ENCODE measurements around the gene ZNF143. TPM values are rescaled to one million over a fixed set of nuclear protein-coding genes. Genes with fewer than 3 reads are reported as not detected.
A peak's percentile ranks its signal among the peaks of the same experiment; 100 is the strongest.
"Not testable (repeated sequence)": the region's sequence is repeated elsewhere in the genome, so short reads cannot be mapped to it uniquely, and the experiment has no call there.

Gene ZNF143
- total RNA-seq, 1 donor from 2014 or later, result 7.0 TPM

DNA sequence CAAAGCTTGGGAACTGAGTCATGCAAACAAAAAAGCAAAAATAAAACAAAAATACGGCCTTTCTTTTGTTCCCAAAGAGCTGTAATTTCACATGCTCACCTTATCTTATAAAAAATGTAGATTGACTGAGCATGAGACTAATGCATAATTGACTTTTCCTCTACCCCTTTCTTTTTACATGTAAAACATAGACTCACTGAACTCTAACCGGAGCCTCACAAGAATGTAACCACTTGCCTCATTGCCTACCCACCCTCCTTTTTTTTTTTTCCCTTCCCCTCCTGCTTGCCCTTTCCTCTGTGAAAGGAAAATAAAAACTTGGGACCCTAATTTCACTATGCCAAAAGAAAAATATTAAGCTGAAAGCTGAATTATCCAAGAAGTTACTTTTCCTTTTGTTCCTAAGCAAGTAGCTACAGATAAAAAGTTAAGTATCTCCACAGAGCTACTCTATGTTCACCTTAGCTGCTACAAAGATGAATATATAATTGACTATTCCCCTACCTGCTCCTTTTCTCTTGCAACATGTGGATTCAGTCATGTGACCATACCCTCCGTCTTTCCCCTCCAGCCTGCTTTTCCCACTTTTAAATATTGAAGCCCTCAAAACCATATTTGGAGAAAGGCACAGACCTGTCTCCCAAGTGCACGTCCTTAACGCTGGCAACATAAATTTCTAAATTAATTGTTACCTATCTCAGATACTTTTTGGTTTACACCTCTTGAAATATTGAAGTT, 73.1 kb downstream of the ZNF143 start:
- ATAC-seq (no peak), DNase-seq (ENCODE audit: low spot score) (no peak)

- peak; percentile 98 for ATAC-seq
Measured at GRCh38 chr11:9535189-9535781, 74.5 kb downstream of the ZNF143 start.

GRCh38 chr11:9538548-9538947, 77.7 kb downstream of the ZNF143 start:
- DNase-seq (ENCODE audit: low spot score) (no peak), ATAC-seq (no peak)

More at GRCh38 chr11:9535189-9535781, 74.5 kb downstream of the ZNF143 start:
- peak; percentile 76 for DNase-seq (ENCODE audit: low spot score)

GRCh38 chr11:9549216-9549615, 88.4 kb downstream of the ZNF143 start:
- DNase-seq (ENCODE audit: low spot score); ATAC-seq: not testable (repeated sequence)

GRCh38 chr11:9550191-9550628, 89.4 kb downstream of the ZNF143 start:
- DNase-seq (ENCODE audit: low spot score), result no peak
- no peak for ATAC-seq

DNA sequence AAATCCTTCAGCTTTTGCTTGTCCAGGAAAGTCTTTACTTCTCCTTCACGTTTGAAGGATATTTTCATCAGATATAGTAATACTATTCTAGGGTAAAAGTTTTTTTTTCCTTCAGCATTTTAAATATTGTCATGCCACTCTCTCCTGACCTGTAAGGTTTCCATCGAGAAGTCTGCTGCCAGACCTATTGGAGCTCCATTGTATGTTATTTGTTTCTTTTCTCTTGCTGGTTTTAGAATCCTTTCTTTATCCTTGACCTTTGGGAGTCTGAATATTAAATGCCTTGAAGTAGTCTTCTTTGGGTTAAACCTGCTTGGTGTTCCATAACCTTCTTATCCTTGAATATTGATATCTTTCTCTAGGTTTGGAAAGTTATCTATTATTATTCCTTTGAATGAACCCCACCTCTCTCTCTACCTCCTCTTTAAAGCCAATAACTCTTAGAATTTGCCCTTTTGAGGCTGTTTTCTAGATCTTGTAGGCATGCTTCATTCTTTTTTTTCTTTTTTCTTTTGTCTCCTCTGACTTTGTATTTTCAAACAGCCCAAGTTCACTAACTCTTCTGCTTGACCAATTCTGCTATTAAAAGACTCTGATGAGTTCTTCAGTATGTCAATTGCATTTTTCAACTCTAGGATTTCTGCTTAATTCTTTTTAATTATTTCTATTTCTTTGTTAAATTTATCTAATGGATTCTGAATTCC, 100.6 kb downstream of the ZNF143 start:
- no peak for DNase-seq (ENCODE audit: low spot score)
- no peak for ATAC-seq

GRCh38 chr11:9562716-9563115, 101.9 kb downstream of the ZNF143 start:
- DNase-seq (ENCODE audit: low spot score) (no peak), ATAC-seq (no peak)

DNA sequence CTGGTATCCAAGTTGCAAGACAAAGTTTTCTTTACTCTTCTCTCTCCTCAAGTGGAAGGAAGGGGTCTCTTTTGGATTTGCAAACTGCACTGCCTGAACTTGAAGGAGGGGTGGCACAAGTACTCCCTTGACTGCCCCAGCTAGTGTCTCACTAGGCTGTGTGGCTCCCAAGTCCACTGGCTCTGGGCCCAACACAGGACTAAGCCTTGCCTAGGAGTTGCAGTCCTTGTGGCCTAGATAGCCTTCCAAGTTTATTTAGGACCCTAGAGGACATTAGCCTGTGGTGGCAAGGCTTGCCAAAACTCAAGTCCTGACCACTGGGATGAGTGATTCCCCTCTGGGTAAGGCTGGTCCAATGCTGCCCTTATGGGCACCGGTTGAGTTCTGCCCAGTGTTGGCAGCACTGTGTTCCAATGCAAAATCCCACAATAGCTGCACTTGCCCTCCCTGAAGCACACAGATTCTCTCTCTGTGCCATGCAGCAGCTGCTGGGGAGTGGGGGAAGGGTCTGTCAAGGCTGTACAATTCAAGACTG, 102.5 kb downstream of the ZNF143 start:
- DNase-seq (ENCODE audit: low spot score) (no peak), ATAC-seq (peak; percentile 34)

DNA sequence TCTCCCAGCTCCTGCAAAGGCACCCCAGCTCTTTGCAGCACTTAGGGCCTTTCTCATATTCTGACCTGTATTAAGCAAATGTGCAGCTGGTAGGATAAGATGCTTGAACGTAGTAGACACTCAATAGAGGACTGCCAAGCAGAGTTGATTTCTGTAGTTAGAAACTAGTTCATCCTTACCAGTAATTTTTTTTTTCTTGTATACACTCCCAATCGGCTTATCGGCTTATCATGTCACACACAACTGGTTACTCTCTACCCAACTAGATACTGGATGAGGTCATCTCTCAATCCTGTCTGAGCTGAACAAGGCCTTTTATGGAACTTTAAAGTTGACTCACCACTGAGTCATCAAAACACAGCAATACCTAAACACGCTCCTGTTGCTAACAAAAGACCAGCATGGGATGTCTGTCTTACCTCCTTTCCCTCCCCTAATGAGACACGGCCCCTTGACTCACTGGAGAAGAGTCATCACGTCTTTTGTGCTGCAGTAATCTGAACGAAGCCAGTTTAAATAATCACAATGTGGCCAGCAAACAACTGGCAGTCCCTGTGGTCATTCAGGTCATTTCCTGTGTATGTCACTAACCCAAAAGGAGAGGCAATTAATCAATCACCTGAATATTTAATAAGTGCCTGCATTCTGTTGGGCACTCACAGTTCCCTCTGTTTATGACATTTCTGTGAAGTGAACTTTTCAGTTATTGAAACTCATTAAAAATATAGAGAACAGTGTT, 105.2 kb downstream of the ZNF143 start:
- DNase-seq (ENCODE audit: low spot score) (peak; percentile 52), ATAC-seq (peak; percentile 59)

- no peak for ATAC-seq
- no peak for DNase-seq (ENCODE audit: low spot score)
Measured at GRCh38 chr11:9566561-9567063, 105.8 kb downstream of the ZNF143 start.

DNA sequence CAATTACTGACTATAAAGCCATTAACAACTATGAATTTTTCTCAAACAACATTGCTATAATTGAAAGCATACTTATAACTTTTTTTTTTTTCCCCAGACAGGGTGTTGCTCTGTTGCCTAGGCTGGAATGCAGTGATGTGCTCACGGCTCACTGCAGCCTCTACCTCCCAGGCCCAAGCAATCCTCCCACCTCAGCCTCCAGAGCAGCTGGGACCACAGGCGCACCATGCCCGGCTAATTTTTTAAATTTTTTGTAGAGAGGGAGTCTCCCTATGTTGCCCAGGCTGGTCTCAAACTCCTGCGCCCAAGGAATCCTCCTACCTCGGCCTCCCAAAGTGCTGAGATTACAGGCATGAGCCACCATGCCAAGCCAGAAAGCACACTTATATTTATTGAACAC, 106.6 kb downstream of the ZNF143 start:
- DNase-seq (ENCODE audit: low spot score) (no peak), ATAC-seq (no peak)

- ATAC-seq (no peak), DNase-seq (ENCODE audit: low spot score) (no peak)
Measured at GRCh38 chr11:9568161-9568853, 107.5 kb downstream of the ZNF143 start.

DNA sequence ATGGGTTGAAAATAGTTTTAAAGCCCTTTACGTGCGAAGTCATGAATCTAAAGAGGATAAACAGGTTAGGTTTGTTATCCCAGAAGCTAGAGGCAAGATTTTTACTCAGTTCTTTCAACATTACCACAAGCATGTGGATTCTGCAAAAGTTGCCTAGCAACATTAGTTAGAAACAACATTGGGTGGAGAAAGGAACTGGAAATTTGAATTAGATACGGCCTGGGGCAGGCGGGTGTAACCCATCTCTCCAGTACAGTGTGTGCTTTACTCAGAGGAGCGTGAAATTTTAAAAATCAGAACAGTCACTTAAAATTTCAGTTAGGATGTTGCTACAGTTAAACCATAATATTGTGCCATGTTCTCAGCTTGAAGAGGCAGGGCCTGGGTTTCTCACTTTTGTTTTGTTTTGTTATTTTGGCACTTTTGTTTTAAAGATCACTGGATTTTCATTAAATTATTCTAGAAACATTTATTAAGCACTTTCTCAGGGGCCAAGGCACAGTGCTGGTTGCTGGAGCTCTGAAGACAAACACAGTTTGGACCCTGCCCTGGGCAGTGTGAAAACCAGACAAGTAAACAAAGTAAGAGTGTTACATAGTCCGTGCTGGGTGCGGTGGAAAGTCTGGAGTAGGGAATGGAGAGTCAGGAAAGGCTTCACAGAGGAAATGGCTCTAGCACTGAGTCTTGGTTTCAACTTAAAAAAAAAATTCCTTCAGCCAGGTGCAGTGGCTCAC, 108.2 kb downstream of the ZNF143 start:
- peak; percentile 57 for ATAC-seq
- DNase-seq (ENCODE audit: low spot score), result peak; percentile 91

GRCh38 chr11:9569588-9570164, 108.9 kb downstream of the ZNF143 start:
- no peak for ATAC-seq
- no peak for DNase-seq (ENCODE audit: low spot score)

DNA sequence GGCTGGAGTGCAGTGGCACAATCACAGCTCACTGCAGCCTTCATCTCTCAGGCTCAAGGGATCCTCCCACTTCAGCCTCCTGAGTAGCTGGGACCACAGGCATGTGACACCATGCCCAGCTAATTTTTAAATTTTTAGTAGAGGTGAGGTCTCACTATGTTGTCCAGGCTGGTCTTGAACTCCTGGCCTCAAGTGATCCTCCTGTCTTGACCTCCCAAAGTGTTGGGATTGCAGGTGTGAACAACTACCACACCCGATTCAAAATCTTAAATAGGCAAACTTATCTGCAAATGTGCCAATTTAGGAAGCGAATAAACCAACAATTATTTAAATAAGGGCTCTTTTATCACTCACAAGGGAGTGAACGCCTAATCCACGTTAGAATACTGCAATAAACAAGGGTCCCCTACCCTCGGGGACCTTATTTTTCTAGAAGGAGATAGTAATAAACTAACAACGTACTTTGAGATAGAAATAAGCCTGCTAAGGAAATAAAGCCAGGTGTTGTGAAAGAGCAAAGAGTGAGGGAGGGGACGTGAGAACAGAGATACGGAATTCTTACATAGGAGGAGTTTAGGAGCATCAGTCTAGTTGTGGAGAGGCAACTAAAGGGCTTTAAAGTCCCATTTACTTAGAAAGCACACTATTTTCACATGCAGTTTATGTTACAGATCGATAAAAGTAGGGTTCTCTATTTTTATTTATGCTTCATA, 109.7 kb downstream of the ZNF143 start:
- ATAC-seq (no peak), DNase-seq (ENCODE audit: low spot score) (no peak)

GRCh38 chr11:9571071-9571762, 110.4 kb downstream of the ZNF143 start:
- ATAC-seq (no peak), DNase-seq (ENCODE audit: low spot score) (no peak)

DNA sequence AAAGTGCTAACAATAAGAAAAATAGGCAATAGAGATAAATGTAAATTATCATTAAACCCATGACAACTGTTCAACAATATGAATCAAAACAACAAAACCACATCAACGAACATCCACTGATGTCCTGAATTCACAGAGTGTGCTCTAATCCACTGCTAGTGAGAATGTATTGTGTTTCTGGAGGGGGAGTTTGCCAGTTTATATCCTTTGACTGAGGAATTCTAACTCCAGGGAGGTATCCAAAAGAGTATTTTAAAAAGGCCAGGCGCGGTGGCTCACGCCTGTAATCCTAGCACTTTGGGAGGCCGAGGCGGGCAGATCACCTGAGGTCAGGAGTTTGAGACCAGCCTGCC, 110.9 kb downstream of the ZNF143 start:
- no peak for DNase-seq (ENCODE audit: low spot score)
- no peak for ATAC-seq
